Panc1 (cell line): ENCODE data around the gene FIBP. TPM values are rescaled to one million over a fixed set of nuclear protein-coding genes. Genes with fewer than 3 reads are reported as not detected.
A peak's percentile ranks its signal among the peaks of the same experiment; 100 is the strongest.

Experiments
- ATAC-seq: fragments of 200-7000 bp; cut with Tn5 transposase; 2 replicates; pipeline ENCODE4 v1.9.1; 2020; ENCODE audit warnings: mild to moderate bottlenecking, moderate library complexity
- BruUV-seq: library from RNA; stranded (reverse); fragments of 400-500 nt; replicated peaks from 2 replicates; lab custom pipeline; 2021; lab: Mats Ljungman, UMichigan
- CTCF ChIA-PET: fragments of 300-600 bp; sonication (Branson Sonifier 250); formaldehyde crosslinking; loops from one replicate; lab custom pipeline; 2022; ENCODE audit warnings: antibody characterized with exemption; lab: Charles Lee
- POLR2A ChIA-PET: fragments of 300-600 bp; sonication (Branson Sonifier 250); formaldehyde crosslinking; loops from one replicate; lab custom pipeline; 2022; ENCODE audit warnings: antibody characterized with exemption; lab: Charles Lee
- DNase-seq: peaks from one replicate; pipeline ENCODE4 v3.0.0-alpha.2; 2010; ENCODE audit warnings: low read depth, low spot score
- H3K27ac ChIP-seq: 2 replicates; pipeline ENCODE4 v1.5.1; 2011; ENCODE audit warnings: mild to moderate bottlenecking, low read length, inconsistent platforms
- H3K27me3 ChIP-seq: fragments of 200-500 bp; sonication (Bioruptor generic); 2 replicates; pipeline ENCODE4 v1.6.0; 2014; ENCODE audit warnings: low read length, inconsistent platforms; ENCODE audit not compliant: control insufficient read depth, insufficient read depth
- H3K36me3 ChIP-seq: fragments of 200-500 bp; sonication (Bioruptor generic); 2 replicates; pipeline ENCODE4 v1.5.1; 2014; ENCODE audit warnings: inconsistent platforms, mild to moderate bottlenecking, low read length, moderate library complexity; ENCODE audit not compliant: control insufficient read depth, insufficient read depth
- H3K4me1 ChIP-seq: 2 replicates; pipeline ENCODE4 v1.5.1; 2011; ENCODE audit warnings: inconsistent platforms, mild to moderate bottlenecking, low read length, moderate library complexity; ENCODE audit not compliant: control insufficient read depth, insufficient read depth
- H3K4me3 ChIP-seq, 2 experiments: 2 replicates each; pipeline ENCODE4 v1.5.1; 2011 to 2012; ENCODE audit warnings: low read depth in 2 of 2, low read length in 2 of 2, mild to moderate bottlenecking in 2 of 2, inconsistent platforms in 1 of 2, moderate library complexity in 1 of 2
- H3K9me3 ChIP-seq: fragments of 200-500 bp; sonication (Bioruptor generic); 2 replicates; pipeline ENCODE4 v1.5.1; 2014; ENCODE audit warnings: low read depth, mild to moderate bottlenecking, inconsistent platforms, low read length, moderate library complexity; ENCODE audit not compliant: control insufficient read depth, insufficient read depth
- CTCF ChIP-seq: fragments of 450-650 bp; IDR thresholded peaks from 2 replicates; pipeline ENCODE4 v1.5.1; 2017; ENCODE audit warnings: mild to moderate bottlenecking
- POLR2AphosphoS5 ChIP-seq: IDR thresholded peaks from 2 replicates; pipeline ENCODE4 v1.6.1; 2012; ENCODE audit warnings: mild to moderate bottlenecking, low read depth, low read length, moderate library complexity
- REST ChIP-seq, 2 experiments: IDR thresholded peaks; 2 replicates each; pipeline ENCODE4 v1.6.1; 2011 to 2012; ENCODE audit warnings: low read depth in 2 of 2, control low read depth in 1 of 2, low read length in 1 of 2, mild to moderate bottlenecking in 1 of 2, moderate library complexity in 1 of 2; ENCODE audit not compliant: insufficient read depth in 1 of 2
- SIN3A ChIP-seq: IDR thresholded peaks from 2 replicates; pipeline ENCODE4 v1.6.1; 2012; ENCODE audit warnings: low read depth, mild to moderate bottlenecking, low read length, moderate library complexity, borderline replicate concordance; ENCODE audit not compliant: insufficient read depth
- TCF7L2 ChIP-seq: IDR thresholded peaks from 2 replicates; pipeline ENCODE4 v1.6.1; 2011; ENCODE audit warnings: mild to moderate bottlenecking, low read depth, low read length, inconsistent platforms
- in situ Hi-C: cut with HindIII; loops from 2 replicates; pipeline ENCODE4 v1.10.0; 2016; ENCODE audit warnings: low sequenced_read_pairs, low pct_unique_long_range_greater_than_20kb
- intact Hi-C: fragments of 100-400 bp; cut with micrococcal nuclease; formaldehyde crosslinking; loops from one replicate; pipeline ENCODE4 v1.10.0; 2022; ENCODE audit not compliant: unreplicated experiment
- total RNA-seq: library from RNA; stranded (reverse); gene quantifications from one replicate; pipeline ENCODE4 v1.2.1, GENCODE V29; 2021; ENCODE audit not compliant: unreplicated experiment

FIBP gene
- total RNA-seq, 1 experiment from 2014 or later, result 105 TPM

- DNase-seq (no peak), ATAC-seq (no peak)
- Histone ChIP-seq H3K4me1 (peaks cover 37% of the 10 kb centered on the region), H3K27me3 (no peaks in the 10 kb centered on the region), H3K27ac (no peak overlapping the region), H3K9me3 (no peaks in the 10 kb centered on the region), H3K36me3 (peaks cover 4% of the 10 kb centered on the region; the same call in 1 of the 2 replicates), H3K4me3 (no peak overlapping the region)
- intact Hi-C loops (no loop called here), in situ Hi-C loops (no loop called here)
- BruUV-seq, result no TSS peak
- CTCF ChIA-PET, result interaction anchor here (0.5 to 2.1 kb wide), 17 partner anchors 11 to 232 kb away, joined by 3 to 14 read pairs (median 5); partner anchors contain the start of genes KAT5 and MUS81
- TF ChIP-seq CTCF (no peak), POLR2AphosphoS5 (no peak), REST (IDR thresholded peaks at IDR 0.05; ENCODE audit: insufficient read depth in 1 of 2, low read depth in 2 of 2, low read length in 1 of 2) (no peak), TCF7L2 (no peak), SIN3A (no peak)
- POLR2A ChIA-PET, result interaction anchor here (0.6 to 1.1 kb wide), 3 partner anchors 8 to 27 kb away, joined by 3 to 9 read pairs (median 4); no protein-coding TSS in a partner anchor
Measured at GRCh38 chr11:65885231-65885630, 3.0 kb downstream of the FIBP start.

GRCh38 chr11:65884716-65885092 lies 3.6 kb downstream of the FIBP start:
- CTCF ChIA-PET, result interaction anchor here (0.5 to 2.1 kb wide), 19 partner anchors 11 to 172 kb away, joined by 3 to 14 read pairs (median 5); partner anchors contain the start of genes KAT5 and MUS81
- intact Hi-C loops (no loop called here), in situ Hi-C loops (no loop called here)
- Histone ChIP-seq H3K4me1 (peaks cover 33% of the 10 kb centered on the region), H3K4me3 (no peak overlapping the region), H3K36me3 (peaks cover 4% of the 10 kb centered on the region; the same call in 1 of the 2 replicates), H3K27me3 (no peaks in the 10 kb centered on the region), H3K27ac (no peak overlapping the region), H3K9me3 (no peaks in the 10 kb centered on the region)
- no TSS peak for BruUV-seq
- TF ChIP-seq CTCF, result peak; percentile 100
- peak; percentile 49; the same call in 1 of the 2 replicates for TF ChIP-seq POLR2AphosphoS5
- TF ChIP-seq TCF7L2, result no peak
- TF ChIP-seq SIN3A, result no peak
- no peak for TF ChIP-seq REST (IDR thresholded peaks at IDR 0.05; ENCODE audit: insufficient read depth in 1 of 2, low read depth in 2 of 2, low read length in 1 of 2)
- ATAC-seq, result peak; percentile 41
- POLR2A ChIA-PET, result interaction anchor here (0.5 to 1.1 kb wide), 5 partner anchors 8 to 79 kb away, joined by 3 to 9 read pairs (median 4); partner anchors contain the start of gene MUS81
- no peak for DNase-seq
